HG03280 (cell line): Measurements from ENCODE around the gene UBAC2.

Experiments
- ATAC-seq: cut with Tn5 transposase; IDR thresholded peaks from one replicate; pipeline ENCODE4 v1.9.1; 2021; ENCODE audit warnings: mild to moderate bottlenecking, moderate library complexity; ENCODE audit not compliant: unreplicated experiment

UBAC2 gene

GRCh38 chr13:99329477-99329876, 128.8 kb downstream of the UBAC2 start:
- no peak for ATAC-seq

- ATAC-seq: no peak
These were observed 130.3 kb downstream of the UBAC2 start for GRCh38 chr13:99330942-99331341.

DNA sequence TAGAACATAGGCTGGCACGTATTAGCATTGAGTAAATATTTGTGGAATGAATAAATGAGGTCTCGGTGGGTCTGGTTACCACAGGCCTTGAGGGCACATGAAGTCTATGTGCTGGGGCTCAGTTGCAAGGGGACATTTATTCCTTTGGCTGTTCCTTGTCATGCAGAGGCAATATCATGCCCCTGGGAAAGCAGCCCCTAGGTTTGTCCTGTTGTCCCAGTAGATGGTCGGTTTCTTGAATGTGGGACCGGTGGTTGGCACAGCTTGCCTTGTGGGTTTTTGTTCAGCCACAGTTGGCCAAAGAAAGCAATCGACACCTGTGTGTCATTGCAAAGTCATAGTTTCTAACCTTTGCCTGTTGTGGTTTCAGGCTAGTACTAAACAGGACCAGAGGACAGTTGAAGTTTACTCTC, 131.2 kb downstream of the UBAC2 start:
- peak; percentile 86 for ATAC-seq

- ATAC-seq: no peak
These were observed 131.8 kb downstream of the UBAC2 start for GRCh38 chr13:99332456-99332855.

GRCh38 chr13:99334221-99334620, 133.6 kb downstream of the UBAC2 start:
- no peak for ATAC-seq

GRCh38 chr13:99335087-99335486, 134.4 kb downstream of the UBAC2 start:
- ATAC-seq: no peak

- no peak for ATAC-seq
These were observed 134.9 kb downstream of the UBAC2 start for GRCh38 chr13:99335603-99336002.

- no peak for ATAC-seq
These were observed 138.6 kb downstream of the UBAC2 start for GRCh38 chr13:99339230-99339721.

DNA sequence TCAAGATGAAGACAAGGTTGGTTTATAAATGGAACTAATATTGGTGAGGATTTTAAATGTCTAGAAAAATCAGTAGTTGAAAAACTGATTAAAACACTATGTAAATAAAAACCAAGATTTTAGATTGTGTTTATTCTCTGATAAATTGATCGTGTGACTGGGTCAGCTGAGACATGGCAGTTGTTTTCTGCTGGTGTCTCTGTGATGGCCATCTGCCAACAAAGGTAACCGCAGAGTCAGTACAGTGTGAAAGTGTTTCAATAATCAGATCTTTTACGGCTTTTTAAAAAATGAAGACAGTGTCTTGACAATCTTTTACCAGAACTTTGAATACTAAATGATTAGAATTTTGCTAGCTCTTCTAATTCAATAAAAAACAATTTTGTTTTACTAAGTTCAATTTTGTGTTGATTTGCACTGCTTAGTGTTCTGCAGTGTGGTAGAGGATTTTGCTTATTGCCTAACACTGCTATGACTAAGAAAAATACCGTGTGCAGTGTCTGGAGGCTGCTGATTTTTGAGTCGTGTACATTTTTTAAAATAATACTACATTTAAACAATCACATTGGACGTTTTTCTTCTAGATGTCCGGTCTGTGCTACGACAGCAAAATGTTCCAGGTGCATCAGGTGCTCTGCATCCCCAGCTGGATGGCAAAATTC, 139.2 kb downstream of the UBAC2 start:
- ATAC-seq: no peak

DNA sequence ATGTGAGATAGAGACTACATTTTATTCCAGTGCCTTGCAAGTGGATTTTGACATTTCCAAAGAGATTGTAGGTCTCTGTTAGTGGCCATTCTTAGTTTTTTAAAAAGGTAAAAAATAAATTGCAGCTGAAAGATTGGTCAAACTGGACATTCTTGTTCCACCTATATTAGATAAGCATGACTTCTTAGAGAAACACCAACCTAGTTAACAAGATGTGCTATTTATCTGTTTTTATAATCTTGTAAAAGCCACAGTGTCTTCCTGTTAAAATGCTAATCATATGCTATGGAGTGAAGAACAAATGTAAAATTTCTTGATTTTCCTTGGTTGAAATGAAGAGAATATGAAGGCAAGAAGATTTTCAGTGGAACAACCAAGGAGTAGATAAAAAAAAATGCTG, 140.0 kb downstream of the UBAC2 start:
- ATAC-seq: no peak

GRCh38 chr13:99341969-99342722, 141.5 kb downstream of the UBAC2 start:
- no peak for ATAC-seq

DNA sequence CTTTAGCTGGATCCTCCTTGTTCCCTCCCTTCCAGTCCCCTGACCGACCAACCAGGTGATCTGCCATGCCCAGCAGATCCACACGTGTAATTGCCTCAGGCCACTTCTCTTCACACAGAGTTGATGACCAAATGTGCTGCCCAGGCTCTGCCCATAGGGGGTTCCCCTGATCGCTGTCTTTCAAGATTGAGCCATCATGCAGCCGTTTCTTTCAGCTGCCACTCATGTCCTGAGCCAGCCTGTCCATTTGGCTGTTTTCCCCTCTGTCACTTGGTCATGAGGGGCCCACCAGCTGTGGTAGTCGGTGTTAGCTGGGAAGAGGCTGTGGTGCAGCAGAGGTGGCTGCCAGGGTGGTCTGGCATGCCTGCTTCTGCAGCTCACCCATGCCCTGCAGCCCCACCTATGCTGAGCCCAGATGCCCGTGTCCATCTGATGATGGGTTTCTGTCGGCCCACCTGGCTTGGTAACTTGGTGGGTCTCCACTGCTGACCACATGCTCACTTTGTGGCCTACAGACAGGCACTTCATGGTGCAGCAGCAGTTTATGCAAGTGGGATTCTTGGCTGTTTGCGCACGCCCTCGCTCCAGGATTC, 142.2 kb downstream of the UBAC2 start:
- ATAC-seq: no peak

DNA sequence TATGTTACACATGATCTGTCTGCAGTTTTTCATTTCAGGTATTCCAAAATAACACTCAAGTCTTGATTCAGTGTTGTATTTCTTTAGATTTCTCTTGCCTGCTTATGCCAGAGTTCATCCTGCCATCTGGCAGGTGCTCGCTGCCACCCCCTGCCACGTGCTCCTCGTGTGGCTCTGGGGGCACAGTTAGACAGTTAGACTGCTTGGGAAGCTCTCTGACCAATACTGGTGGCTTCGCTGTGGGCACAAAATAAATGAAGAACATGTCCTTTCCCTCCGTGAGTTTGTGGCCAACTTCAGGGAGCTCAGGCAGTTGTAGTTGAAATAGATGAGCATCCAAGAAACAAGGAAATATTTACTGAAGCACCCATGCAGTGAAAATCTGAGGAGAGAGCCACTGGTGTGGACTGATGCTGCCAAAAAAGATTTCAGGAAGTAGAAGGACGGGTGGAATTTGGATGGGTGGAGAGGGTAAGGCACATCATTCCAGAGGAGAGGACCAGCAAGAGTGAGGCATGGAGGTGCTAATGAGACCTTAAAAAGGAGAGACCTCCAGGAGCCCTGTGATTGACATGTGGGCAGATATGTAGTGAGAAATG, 144.1 kb downstream of the UBAC2 start:
- ATAC-seq: no peak

GRCh38 chr13:99345345-99345744, 144.7 kb downstream of the UBAC2 start:
- ATAC-seq: no peak

DNA sequence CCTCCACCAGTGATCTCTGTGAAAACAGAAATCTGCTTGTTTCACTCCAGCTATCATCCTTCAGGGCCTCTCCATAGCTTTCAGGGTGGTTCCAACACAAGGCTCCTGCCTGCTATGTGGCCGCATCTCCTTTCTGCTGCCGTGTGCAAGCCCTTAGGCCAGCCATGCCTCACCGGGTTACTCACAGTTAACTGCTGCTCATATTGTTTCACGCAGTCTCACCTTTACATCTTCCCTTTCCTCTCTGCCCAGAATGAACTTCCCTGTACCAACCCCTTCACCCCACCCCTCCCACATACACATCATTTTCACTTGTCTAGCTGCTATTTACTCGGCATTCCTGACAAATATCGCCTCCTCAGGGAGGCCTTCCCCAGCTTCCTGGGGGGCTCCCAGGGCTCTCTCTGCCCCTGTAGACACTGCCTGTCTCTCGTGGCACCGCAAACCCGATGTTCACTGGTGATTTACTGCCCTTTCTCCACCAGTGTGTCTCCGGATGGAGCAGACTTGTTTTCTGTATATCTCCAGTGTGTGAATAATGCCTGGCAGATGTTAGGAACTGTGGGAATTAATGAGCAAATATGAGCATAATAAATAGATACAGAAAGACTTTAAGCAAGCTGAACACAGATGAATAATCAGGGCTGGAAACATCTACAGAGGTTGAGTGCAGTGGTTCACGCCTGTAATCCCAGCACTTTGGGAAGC, 145.8 kb downstream of the UBAC2 start:
- ATAC-seq: no peak

DNA sequence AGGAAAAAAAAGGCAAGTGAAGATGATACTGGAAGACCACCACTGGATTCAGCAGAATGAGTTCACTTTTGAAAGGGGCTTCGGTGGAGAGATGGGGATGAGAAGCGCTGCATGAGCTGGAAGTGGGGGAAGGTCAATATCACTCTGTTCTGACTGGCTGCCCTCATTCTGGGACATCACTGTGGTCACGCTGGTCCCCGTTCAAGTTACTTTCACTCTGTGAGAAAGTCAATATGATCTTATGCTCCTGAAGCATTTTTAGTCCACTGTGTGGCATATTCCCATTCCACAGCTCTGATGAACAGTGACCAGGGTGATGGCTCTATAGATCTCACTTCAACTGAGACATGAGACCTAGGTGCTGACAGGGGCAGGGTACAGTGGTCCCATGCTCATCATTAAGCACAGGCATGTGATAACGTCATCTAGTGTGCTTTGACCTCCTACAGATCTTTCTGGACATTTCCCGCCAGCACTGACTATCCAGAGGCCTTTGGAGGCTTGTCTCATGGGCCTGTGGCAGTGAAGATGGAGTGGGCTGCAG, 146.8 kb downstream of the UBAC2 start:
- ATAC-seq: peak; percentile 13

DNA sequence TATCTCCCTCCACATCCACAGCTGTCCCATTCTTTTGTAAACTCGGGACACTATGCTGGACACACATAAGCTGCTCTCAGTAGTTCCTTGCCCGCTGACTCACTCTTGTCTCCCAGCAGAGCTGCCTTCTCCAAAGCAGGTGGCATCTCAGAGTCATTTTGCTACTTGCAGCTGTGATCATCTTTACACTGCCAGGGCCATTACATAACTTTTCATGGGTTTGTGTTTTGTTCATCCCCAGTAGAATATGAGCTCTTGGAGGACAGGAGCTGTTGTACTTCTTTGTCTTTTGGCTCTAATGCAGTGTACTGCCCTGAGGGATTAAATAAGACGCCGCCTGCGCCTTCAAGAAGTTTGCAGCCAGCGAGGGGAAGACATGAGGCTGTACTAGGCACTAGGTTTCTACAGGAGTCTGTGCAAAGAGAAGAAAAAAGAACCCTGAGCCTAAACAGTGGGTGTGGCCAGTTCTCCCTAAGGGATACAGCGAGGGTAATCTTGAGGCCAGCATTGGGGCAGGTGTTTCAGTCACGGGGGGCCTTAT, 147.3 kb downstream of the UBAC2 start:
- peak; percentile 62 for ATAC-seq

DNA sequence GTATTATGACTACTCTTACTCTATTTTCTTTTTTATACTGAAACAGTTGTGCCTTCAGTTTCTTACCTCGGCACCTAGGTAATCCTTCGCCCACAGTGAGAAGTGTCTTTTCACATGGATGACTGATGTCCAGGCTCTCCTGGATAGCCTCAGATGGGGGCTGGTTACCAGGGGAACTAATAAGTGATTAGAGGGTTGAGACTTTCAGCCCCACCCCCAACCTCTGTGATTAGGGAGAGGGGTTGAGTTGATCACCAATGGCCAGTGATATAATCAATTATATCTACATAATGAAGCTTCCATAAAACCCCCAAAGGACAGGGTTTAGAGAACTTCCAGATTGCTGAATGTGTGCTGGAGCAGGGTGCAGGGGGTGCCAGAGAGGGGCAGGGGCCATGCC, 149.5 kb downstream of the UBAC2 start:
- ATAC-seq: no peak

DNA sequence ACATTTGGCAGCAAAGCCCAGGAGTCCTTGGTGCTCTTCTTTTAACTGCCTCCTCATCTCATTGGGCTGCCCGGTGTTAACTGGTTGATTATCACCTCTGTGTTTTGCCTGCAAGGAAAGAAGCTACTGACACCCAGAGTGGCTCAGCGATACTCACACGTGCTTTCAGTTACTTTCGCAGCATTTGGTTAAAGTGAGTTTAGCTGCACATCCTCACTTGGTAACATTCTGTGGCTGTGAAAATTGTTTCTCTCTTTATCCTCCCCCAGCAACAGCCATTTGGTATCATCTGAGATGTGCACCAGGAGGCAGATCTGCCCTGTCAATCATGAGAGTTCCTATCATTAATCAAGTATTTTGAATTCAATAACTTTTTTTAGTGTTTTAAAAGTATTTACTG, 151.1 kb downstream of the UBAC2 start:
- no peak for ATAC-seq
